Pancreas (tissue), 10 donors: ENCODE results near the gene EXOSC10. TPM values are rescaled to one million over a fixed set of nuclear protein-coding genes. Genes with fewer than 3 reads are reported as not detected.

Source experiments
- ATAC-seq, 4 donors: fragments of 200-7000 bp; cut with Tn5 transposase; one replicate each; pipeline versions ENCODE4 v1.8.0 to v1.9.1; 2020; ENCODE audit warnings: mild to moderate bottlenecking in 4 of 4, moderate library complexity in 4 of 4
- DNase-seq, 6 donors: peaks; one replicate each; pipeline ENCODE4 v3.0.0-alpha.2; 2020
- FAIRE-seq: peaks from 2 replicates; lab custom pipeline; 2012; peaks lifted over from hg19 to GRCh38; lab: Jason Lieb, UNC
- H3K27ac ChIP-seq, 4 donors: fragments of 200-600 bp; sonication (generic); 1 replicate in 3 of 4; 2 replicates in 1 of 4; pipeline versions ENCODE4 v1.5.0 to v1.8.0; 2020
- H3K27me3 ChIP-seq, 4 donors: fragments of 200-600 bp; one replicate each; pipeline ENCODE4 v1.8.0; 2021
- H3K36me3 ChIP-seq, 3 donors: fragments of 200-600 bp; sonication (generic) in 1 of 3; one replicate each; pipeline versions ENCODE4 v1.5.0 to v1.8.0; 2020 to 2021
- H3K4me1 ChIP-seq, 3 donors: fragments of 200-600 bp; one replicate each; pipeline ENCODE4 v1.8.0; 2021
- H3K4me3 ChIP-seq, 4 donors: fragments of 200-600 bp; sonication (generic) in 2 of 4; one replicate each; pipeline versions ENCODE4 v1.5.0 to v1.8.0; 2020 to 2021
- H3K9me3 ChIP-seq, 4 donors: fragments of 200-600 bp; one replicate each; pipeline ENCODE4 v1.8.0; 2021
- WGBS, 2 donors: extraction: QIAGEN DNeasy Blood & Tissue Kit; methylation state at CpG; one replicate each; pipeline ENCODE4 v1.1.7; 2013; 5-methylcytosine and 5-hydroxymethylcytosine counted together
- intact Hi-C, 3 donors: fragments of 100-400 bp; cut with DNase I; formaldehyde crosslinking; loops; one replicate each; pipeline versions ENCODE4 v1.11.1 to v1.14.2; 2022
- polyA plus RNA-seq, 2 donors: library from polyadenylated mRNA; stranded (reverse); fragments of 200-250 nt; gene quantifications; one replicate each; pipeline ENCODE4 v1.2.3, GENCODE V29; 2013
- total RNA-seq, 6 donors: library from RNA; stranded (reverse); fragmentation: NEBNext Ultra II Directional in 4 of 6; extraction: Animal tissue kit (Norgen Biotek cat#: 25700) in 4 of 6; gene quantifications; one replicate each; pipeline versions ENCODE4 v1.2.1 to v1.2.4, GENCODE V29; 2021 to 2023
- TF ChIP-seq, protein P1 (sequence below), 4 donors: fragments of 200-600 bp; sonication (generic) in 3 of 4; IDR thresholded peaks; one replicate each; pipeline versions ENCODE4 v1.5.0 to v1.8.0; 2021; ENCODE audit warnings: antibody characterized with exemption in 4 of 4
- donor health status: healthy with polysubstance abuse.
- donor health status: DM: no; HTN: no; CAD: no; lungs with moderate emphysema.
- donor health status: DM: no; HTN: no; CAD: no.
- donor health status: control.
- donor health status: control.
- donor health status: Bipolar disorder and iron deficiency.
- donor health status: DM: yes; HTN: yes; CAD: no.
- donor health status: DM: no; HTN: no; CAD: no.
- donor health status: DM: no; HTN: no; CAD: no.
- donor health status: DM: yes; HTN: yes; CAD: no.

The EXOSC10 gene
- total and polyA plus RNA-seq, 8 donors, result 16.3 to 65.1 (median 22.3) TPM

DNA sequence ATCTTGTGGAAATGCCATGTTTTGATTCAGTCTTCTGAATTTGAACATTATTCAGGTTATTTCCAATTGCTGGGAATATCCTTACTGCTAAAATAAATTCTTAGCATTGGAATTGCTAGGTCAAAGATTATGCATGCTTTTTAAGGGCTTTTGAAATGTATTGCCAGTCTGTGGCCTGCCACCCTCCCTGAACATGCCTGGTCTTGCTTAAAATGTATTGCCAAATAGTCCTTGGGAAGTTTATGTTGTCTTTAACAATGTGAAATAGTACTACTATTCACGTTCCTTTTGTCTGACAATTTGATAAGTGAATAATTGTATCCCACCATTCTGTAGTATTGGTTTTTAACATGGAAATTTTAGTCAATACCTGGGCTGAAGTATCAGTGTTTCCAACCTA is 73.6 kb downstream of the EXOSC10 start:
- ATAC-seq (no peak), DNase-seq (no peak), FAIRE-seq (no peak)
- H3K4me3 ChIP-seq, result no peak overlapping the region
- intact Hi-C loops, result no loop called here
- TF ChIP-seq, protein P1, sequence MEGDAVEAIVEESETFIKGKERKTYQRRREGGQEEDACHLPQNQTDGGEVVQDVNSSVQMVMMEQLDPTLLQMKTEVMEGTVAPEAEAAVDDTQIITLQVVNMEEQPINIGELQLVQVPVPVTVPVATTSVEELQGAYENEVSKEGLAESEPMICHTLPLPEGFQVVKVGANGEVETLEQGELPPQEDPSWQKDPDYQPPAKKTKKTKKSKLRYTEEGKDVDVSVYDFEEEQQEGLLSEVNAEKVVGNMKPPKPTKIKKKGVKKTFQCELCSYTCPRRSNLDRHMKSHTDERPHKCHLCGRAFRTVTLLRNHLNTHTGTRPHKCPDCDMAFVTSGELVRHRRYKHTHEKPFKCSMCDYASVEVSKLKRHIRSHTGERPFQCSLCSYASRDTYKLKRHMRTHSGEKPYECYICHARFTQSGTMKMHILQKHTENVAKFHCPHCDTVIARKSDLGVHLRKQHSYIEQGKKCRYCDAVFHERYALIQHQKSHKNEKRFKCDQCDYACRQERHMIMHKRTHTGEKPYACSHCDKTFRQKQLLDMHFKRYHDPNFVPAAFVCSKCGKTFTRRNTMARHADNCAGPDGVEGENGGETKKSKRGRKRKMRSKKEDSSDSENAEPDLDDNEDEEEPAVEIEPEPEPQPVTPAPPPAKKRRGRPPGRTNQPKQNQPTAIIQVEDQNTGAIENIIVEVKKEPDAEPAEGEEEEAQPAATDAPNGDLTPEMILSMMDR (IDR thresholded peaks at IDR 0.05), result no peak
- H3K36me3 ChIP-seq, result peaks cover 0 to 60% (median 31%) of the 10 kb centered on the region in 3 donors
- 74 to 86% methylated on average over 1 of the region's 1 CpG for WGBS, 2 donors
- no peaks in the 10 kb centered on the region for H3K4me1 ChIP-seq
- H3K9me3 ChIP-seq, result no peaks in the 10 kb centered on the region
- H3K27me3 ChIP-seq, result no peaks in the 10 kb centered on the region
- H3K27ac ChIP-seq, result no peak overlapping the region

GRCh38 chr1:11025618-11026017 is 74.1 kb downstream of the EXOSC10 start:
- Histone ChIP-seq H3K36me3 (peaks cover 0 to 65% (median 35%) of the 10 kb centered on the region in 3 donors), H3K4me3 (no peak overlapping the region)
- TF ChIP-seq, protein P1 (IDR thresholded peaks at IDR 0.05), result no peak

GRCh38 chr1:11024874-11025203 is 74.8 kb downstream of the EXOSC10 start:
- ATAC-seq (no peak), DNase-seq (no peak), FAIRE-seq (no peak)
- TF ChIP-seq, protein P1 (IDR thresholded peaks at IDR 0.05), result no peak
- Histone ChIP-seq H3K9me3 (no peaks in the 10 kb centered on the region), H3K27me3 (no peaks in the 10 kb centered on the region), H3K27ac (no peak overlapping the region), H3K4me3 (no peak overlapping the region), H3K4me1 (no peaks in the 10 kb centered on the region), H3K36me3 (peaks cover 0 to 72% (median 43%) of the 10 kb centered on the region in 3 donors)
- intact Hi-C loops, result no loop called here
- 76 to 82% methylated on average over 2 of the region's 2 CpGs for WGBS, 2 donors

More at GRCh38 chr1:11025618-11026017, 74.1 kb downstream of the EXOSC10 start:
- Histone ChIP-seq H3K27ac (no peak overlapping the region), H3K9me3 (no peaks in the 10 kb centered on the region), H3K27me3 (no peaks in the 10 kb centered on the region), H3K4me1 (no peaks in the 10 kb centered on the region)
- DNase-seq (no peak), ATAC-seq (no peak), FAIRE-seq (no peak)
- intact Hi-C loops, result no loop called here
- WGBS, 2 donors, result 95 to 96% methylated on average over 1 of the region's 1 CpG

DNA sequence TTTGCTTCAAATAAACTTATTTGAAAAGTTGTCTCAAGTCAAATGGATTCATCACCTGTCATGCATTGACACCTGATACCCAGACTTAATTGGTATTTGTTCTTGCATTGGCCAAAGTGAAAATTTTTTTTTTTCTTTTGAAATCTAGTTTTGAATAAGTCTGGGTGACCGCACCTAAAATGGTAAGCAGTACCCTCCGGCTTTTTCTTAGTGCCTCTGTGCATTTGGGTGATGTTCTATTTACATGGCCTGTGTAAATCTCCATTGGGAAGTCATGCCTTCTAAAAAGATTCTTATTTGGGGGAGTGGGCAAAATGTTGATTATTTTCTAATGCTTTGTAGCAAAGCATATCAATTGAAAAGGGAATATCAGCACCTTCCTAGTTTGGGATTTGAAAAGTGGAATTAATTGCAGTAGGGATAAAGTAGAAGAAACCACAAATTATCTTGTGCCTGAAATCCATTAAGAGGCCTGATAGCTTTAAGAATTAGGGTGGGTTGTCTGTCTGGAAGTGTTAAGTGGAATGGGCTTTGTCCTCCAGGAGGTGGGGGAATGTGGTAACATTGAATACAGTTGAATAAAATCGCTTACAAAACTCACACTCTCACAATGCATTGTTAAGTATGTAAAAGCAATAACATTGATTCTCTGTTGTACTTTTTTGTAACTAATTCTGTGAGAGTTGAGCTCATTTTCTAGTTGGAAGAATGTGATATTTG is 75.4 kb downstream of the EXOSC10 start:
- ATAC-seq (no peak), FAIRE-seq (no peak), DNase-seq (no peak)
- no peaks in the 10 kb centered on the region for H3K9me3 ChIP-seq
- TF ChIP-seq, protein P1 (IDR thresholded peaks at IDR 0.05), result no peak
- 84 to 95% methylated on average over 3 of the region's 3 CpGs for WGBS, 2 donors
- H3K36me3 ChIP-seq, result peaks cover 0 to 78% (median 44%) of the 10 kb centered on the region in 3 donors
- H3K27ac ChIP-seq, result no peak overlapping the region
- H3K4me1 ChIP-seq, result no peaks in the 10 kb centered on the region
- intact Hi-C loops, result no loop called here
- H3K4me3 ChIP-seq, result no peak overlapping the region
- no peaks in the 10 kb centered on the region for H3K27me3 ChIP-seq

GRCh38 chr1:11023201-11023600 is 76.5 kb downstream of the EXOSC10 start:
- FAIRE-seq (no peak), DNase-seq (no peak), ATAC-seq (no peak)
- H3K9me3 ChIP-seq, result no peaks in the 10 kb centered on the region
- intact Hi-C loops, result no loop called here
- 90 to 95% methylated on average over 14 of the region's 14 CpGs for WGBS, 2 donors
- H3K27ac ChIP-seq, result no peak overlapping the region
- H3K4me3 ChIP-seq, result no peak overlapping the region
- no peaks in the 10 kb centered on the region for H3K4me1 ChIP-seq
- TF ChIP-seq, protein P1 (IDR thresholded peaks at IDR 0.05), result no peak
- no peaks in the 10 kb centered on the region for H3K27me3 ChIP-seq
- H3K36me3 ChIP-seq, result peaks cover 3 to 85% (median 50%) of the 10 kb centered on the region in 3 donors
